PC-3 (cell line): ENCODE results near the gene LMLN.

Experiments used
- EZH2 ChIP-seq: fragments of 300-600 bp; sonication (generic); IDR thresholded peaks from one replicate; pipeline ENCODE4 v1.6.1; 2017; ENCODE audit warnings: antibody characterized with exemption, mild to moderate bottlenecking, low read length; ENCODE audit not compliant: unreplicated experiment
- TF ChIP-seq, protein P1 (sequence below): fragments of 300-600 bp; sonication (generic); conservative IDR thresholded peaks from 2 replicates; pipeline ENCODE4 v1.5.1; 2017; ENCODE audit warnings: antibody characterized with exemption, low read depth, mild to moderate bottlenecking, low read length

GRCh38 chr3:198081421-198081844, 121.4 kb downstream of the LMLN start:
- no peak for TF ChIP-seq EZH2
- TF ChIP-seq, protein P1, sequence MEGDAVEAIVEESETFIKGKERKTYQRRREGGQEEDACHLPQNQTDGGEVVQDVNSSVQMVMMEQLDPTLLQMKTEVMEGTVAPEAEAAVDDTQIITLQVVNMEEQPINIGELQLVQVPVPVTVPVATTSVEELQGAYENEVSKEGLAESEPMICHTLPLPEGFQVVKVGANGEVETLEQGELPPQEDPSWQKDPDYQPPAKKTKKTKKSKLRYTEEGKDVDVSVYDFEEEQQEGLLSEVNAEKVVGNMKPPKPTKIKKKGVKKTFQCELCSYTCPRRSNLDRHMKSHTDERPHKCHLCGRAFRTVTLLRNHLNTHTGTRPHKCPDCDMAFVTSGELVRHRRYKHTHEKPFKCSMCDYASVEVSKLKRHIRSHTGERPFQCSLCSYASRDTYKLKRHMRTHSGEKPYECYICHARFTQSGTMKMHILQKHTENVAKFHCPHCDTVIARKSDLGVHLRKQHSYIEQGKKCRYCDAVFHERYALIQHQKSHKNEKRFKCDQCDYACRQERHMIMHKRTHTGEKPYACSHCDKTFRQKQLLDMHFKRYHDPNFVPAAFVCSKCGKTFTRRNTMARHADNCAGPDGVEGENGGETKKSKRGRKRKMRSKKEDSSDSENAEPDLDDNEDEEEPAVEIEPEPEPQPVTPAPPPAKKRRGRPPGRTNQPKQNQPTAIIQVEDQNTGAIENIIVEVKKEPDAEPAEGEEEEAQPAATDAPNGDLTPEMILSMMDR = no peak
